PC-9 (cell line): Measurements from ENCODE around the gene URAD.

Experiments
- CTCF ChIP-seq: fragments of 200-600 bp; sonication (generic); conservative IDR thresholded peaks from 2 replicates; pipeline ENCODE4 v1.6.1; 2017; ENCODE audit warnings: mixed run types, antibody characterized with exemption, mild to moderate bottlenecking, moderate library complexity
- EZH2 ChIP-seq: fragments of 200-600 bp; sonication (generic); IDR thresholded peaks from 2 replicates; pipeline ENCODE4 v1.8.0; 2017; ENCODE audit warnings: antibody characterized with exemption, low read depth

- TF ChIP-seq CTCF: no peak
- no peak for TF ChIP-seq EZH2
Measured at GRCh38 chr13:28022848-28023518, 34.5 kb upstream of the URAD start.
